GM19438 (cell line): ENCODE data around the gene FBXW8.

Experiments
- ATAC-seq: cut with Tn5 transposase; IDR thresholded peaks from one replicate; pipeline ENCODE4 v1.9.1; 2021; ENCODE audit warnings: low read depth; ENCODE audit not compliant: unreplicated experiment

The FBXW8 gene

DNA sequence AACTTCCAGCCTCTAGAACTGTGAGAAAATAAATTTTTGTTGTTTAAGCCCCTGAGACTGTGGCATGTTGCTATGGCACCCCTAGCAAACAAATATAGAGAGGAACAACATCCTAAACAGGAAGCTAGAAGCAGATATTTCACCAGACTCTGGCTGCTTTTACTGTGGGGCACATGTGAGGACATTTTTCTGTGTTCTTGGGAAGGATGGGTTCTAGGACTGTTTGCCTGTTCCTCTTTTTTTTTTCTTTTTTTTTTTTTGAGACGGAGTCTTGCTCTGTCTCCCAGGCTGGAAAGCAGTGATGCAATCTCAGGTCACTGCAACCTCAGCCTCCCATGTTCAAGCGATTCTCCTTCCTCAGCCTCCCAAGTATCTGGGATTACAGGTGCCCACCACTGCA, 25.3 kb upstream of the FBXW8 start:
- no peak for ATAC-seq

DNA sequence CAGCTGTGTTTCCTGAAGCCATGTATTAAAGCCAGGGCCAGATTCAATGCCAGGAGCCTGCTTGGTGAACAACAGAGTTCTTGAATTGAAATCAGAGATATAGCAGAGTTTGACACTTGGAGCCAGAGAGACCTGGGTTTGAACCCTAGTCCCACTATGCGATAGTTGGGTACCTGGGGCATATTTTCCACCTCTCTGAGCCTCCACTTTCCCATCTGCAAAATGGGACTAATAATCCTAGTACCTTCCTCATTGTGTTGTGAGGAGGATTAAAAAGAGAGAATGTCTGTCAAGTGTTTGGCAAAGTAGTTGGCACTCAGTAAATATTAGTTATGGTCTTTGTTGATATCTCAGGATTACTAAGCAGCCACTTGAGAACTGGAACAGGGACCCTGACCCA, 23.5 kb upstream of the FBXW8 start:
- no peak for ATAC-seq

DNA sequence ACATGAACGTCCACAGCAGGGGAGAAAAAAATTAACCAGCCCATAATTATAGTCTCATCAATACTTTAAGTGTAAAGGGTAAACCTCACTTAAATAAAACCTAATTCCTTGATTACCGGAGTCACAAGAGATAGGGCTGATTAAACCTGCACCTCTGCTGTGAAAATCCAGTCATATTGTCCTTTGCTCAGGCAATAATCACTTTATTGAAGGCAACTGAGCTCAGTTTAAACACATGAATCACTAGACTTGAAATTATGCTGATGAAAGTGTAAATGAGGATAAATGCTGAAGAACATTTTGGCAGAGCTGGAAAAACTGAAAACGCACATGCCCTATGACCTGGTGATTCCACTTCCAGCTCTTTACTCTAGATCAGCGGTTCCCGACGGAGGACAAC, 22.9 kb upstream of the FBXW8 start:
- no peak for ATAC-seq

DNA sequence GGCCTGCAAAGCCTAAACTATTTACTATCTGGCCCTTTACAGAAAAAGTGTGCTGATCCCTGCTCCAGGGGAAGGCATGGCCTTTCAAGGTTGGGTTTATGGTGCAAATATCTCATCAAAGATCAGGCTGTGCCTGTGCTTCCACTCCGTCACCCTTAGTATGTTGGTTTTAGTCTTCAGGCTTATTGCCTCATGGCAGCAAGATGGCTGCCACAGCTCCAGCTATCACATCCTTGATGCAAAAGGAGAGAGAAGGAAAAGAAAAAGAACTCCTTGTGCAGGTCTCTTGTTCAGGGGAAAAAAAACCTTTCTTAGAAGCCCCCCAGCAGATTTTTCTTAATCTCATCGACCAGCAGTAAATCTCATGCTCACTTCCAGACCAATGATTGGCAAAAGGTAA, 20.4 kb upstream of the FBXW8 start:
- ATAC-seq, result no peak

DNA sequence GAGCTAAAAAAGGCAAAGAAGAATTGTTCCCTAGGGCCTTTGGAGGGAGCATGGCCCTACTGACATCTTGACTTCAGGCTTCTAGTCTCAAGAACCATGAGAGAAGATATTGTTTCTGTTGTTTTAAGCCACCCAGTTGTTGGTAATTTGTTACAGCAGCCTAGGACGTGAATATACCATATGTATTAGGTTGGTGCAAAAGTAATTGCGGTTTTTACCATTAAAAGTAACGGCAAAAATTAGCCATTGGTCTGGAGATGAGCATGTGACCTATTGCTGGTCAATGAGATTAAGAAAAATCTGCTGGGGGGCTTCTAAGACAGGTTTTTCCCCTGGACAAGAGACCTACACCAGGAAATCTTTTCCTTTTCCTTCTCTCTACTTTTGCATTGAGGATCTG, 19.7 kb upstream of the FBXW8 start:
- no peak for ATAC-seq

DNA sequence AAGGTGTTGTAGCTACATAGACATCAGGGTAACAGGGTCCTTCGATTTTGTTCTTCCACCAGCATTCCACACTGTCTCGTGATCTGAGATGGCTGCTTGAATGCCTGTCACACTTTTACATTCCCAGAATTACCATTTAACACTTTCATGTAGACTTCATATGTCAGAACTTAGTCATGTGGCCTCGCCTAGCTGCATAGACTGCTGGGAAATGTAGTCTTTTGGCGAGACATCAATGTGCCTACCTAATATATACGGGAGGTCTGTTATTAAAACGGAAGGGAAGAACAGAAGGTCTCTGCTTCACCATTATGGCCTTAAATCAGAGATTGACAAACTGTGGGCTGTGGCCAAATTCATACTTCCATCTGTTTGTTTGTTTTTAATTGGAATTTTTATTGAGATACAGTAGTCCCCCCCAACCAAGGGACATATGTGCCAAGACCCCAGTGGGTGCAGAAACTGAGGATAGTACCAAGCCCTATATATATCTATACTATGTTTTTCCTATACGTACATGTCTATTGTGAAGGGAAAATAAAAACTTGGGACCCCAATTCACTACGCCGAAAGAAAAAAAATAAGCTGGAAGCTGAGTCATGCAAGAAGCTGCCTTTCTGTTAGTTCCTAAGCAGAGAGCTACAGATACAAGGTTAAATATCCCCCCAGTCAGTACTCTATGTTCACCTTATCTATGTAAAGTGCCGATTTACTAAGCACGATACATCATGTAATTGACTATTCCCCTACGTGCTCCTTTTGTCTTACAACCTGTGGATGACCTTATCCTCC, 18.2 kb upstream of the FBXW8 start:
- no peak for ATAC-seq

DNA sequence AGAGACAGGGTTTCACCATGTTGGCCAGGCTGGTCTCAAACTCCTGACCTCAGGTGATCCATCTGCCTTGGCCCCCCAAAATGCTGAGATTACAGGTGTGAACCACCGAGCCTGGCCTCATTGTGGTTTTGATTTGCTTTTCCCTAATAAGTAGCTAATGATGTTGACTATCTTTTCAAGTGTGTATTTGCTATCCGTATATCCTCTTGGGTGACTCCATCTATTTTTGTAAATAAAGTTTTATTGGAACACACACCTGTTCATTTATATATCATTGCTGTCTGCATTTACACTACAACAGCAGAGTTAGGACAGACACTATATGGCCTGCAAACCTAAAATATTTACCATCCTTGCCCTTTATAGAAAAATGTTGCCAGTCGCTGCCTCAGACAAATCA, 15.8 kb upstream of the FBXW8 start:
- ATAC-seq, result no peak

DNA sequence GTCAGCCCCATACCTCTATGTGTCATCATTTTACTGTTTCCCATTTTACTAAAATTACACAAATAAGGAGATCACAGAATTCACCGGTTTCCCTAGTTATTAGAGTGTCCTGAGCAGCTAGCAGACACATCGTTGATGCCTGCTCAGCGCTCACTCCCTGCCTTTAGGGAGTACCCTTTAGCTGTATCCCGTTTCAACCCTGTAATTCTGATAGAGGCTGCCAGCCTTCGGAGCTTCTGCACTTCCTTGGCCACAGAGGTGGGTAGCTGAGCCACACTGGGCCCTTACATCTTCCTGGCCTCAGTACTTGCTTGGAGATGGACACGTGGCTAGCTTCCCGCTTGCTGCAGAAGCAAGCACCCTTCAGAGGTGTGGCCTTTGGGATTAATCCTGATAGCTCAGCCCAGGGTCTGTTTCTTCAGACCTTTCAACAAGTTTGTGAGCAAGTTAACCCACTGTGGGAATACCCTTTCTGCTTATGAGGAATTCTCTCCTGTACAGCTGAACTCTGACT, 14.3 kb upstream of the FBXW8 start:
- ATAC-seq, result no peak

DNA sequence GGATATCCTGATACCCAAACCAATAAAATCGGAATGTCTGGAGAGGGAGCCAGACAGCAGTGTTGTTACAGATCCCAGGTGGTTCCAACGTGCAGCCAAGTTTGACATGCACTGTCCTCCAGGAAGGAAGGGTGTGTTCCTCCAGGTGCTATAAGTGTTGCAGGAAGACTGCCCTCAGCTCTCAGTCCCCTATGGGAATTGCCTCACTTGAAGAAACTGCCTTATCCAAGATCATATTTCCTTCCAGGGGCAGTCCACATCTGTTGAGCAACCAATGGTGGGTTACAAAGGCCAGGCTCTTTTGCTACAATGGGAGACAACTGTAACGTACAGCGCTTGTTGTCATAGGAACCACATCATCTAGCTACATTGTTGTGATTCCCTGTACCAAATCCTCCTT, 13.3 kb upstream of the FBXW8 start:
- no peak for ATAC-seq

DNA sequence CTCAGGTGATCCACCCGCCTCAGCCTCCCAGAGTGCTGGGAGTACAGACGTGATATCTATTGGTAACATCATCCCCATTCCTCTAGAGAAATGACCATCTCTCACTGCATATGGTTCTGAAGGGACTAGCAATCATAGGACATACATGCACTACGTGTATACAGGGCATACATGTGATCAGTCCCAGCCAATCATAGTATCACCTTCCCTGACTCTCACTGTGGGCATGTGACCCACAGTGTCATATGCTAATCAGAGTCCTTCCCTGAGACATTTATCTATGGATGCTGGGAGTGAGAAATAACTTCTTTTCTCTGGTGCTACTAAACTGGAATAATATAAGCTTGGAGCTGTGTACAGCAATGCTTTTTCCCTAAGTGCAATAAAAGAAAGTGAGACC, 12.1 kb upstream of the FBXW8 start:
- ATAC-seq, result no peak

DNA sequence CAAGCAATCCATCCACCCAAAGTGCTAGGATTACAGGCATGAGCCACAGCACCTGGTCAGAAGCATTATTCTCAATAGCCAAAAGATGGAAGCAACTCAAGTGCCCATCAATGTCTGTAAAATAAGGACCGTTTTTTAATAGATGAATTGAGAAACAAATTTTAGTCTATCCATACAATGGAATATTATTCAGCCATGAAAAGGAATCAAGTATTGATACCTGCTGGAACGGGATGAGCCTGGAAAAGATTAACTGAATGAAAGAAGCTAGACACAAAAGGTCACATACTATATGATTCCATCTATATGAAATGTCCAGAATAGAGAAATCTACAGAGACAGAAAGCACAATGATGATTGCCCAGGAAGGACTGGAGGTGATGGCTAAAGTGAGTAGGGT, 9.1 kb upstream of the FBXW8 start:
- no peak for ATAC-seq

DNA sequence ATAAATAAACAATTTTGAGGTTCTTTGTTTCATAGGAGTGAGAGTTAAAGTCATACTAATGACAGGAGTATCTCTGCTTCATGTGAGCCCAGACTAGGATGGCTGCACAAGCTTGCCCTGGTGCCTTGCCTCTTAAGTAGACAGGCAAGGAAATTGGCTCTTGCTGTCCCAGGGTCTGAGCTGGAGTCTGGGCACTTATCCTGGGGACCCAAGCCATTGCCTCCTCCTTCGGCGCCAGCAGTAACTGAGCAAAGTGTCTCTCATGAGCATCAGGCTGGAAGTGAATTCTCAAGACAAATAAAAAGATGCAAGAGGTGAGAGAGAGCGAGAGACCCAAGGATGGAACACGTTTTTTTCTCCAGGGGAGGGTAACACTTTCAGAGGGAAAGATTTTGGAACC, 6.9 kb upstream of the FBXW8 start:
- no peak for ATAC-seq

DNA sequence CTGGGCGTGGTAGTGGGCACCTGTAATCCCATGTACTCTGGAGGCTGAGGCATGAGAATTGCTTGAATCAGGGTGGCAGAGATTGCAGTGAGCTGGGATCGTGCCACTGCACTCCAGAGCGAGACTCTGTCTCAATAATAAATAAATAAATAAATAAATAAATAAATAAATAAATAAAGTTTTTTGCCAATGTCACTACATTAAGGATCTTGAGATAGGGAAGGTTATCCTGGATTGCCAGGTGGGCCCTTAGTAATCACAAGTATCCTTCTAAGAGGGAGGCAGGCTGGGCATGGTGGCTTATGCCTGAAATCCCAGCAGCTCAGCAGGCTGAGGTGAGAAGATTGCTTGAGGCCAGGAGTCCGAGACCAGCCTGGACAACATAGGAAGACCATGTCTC, 4.5 kb upstream of the FBXW8 start:
- no peak for ATAC-seq

DNA sequence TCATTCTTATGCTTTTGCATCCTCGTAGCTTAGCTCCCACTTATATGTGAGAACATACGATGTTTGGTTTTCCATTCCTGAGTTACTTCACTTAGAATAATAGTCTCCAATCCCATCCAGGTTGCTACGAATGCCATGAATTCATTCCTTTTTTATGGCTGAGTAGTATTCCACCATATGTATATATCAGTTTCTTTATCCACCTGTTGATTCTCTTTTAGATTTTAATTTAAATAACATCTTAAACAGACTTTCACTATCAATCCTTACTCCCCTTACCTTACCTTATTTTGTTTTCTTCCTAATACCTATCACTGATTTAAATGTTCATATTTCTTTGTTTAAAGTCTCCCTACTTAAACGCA, 488 bp upstream of the FBXW8 start:
- no peak for ATAC-seq

DNA sequence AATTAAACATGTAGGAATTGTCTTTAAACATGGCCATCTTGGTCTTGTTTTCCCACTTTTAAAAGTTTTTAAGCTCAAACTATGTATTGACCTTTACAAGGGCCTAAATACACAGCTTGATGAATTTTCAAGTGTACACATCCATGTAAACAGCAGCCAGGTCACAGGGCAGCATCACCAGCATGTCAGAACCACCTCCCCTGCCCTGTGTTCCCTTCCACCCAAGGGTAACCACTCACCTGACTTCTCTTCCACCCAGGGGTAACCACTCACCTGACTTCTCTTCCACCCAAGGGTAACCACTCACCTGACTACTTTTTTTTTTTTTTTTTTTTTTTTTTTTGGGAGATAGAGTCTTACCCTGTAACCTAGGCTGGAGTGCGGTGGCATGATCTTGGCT, 4.6 kb downstream of the FBXW8 start:
- ATAC-seq, result no peak

DNA sequence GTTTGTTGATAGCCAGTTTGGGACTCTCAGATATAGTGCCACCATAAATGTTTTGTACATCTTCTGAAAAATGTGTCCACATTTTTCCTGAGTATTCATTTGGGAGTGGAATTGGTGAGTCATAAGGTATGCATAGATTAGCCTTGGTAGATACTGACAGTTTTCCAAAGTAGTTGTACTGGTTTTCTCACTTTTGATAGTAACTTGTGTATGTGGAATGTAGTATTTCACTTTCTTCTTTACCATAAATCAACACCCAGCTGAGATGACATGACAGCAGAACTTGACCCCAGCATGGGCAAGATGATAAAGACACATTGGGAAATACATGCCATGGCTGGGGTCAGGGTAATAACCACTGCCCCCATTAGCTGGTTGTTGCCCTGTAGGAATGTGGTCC, 5.4 kb downstream of the FBXW8 start:
- no peak for ATAC-seq

DNA sequence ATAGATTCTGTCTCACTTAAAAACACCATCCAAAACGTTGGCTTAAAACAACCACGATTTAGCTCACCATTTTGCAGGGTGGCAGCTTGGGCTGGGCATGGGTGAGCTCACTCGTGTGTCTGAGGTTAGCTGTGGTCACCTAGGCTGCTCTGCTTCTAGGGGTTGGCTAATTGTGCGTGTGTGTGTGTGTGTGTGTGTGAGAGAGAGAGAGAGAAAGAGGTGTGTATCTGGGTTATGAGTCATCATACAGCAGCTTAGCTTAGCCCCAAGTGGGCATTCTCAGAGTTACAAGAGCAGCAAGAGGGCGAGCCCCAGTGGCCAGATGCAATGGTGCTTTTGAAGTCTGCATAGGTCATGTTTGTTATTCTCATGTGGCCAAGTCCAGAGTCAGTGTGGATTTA, 6.0 kb downstream of the FBXW8 start:
- no peak for ATAC-seq

DNA sequence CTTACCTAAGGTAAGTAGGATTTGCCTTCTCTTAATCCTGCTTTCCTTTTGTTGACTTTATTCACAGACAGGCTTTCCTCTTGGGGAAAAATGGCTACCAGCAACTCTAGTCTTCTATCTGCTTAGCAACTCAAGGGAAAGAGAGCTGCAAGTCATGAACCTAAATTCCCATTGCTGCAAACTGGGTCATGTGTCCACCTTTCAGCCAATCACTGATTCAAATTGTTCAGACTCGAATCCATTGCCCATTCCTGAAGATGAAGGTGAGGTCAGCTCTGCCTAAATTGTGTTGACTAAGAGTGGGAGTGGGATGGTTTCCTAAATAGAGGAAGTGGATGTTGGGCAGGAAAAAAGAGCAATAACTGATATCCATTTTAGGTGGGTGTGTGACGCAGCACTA, 7.7 kb downstream of the FBXW8 start:
- ATAC-seq, result no peak

DNA sequence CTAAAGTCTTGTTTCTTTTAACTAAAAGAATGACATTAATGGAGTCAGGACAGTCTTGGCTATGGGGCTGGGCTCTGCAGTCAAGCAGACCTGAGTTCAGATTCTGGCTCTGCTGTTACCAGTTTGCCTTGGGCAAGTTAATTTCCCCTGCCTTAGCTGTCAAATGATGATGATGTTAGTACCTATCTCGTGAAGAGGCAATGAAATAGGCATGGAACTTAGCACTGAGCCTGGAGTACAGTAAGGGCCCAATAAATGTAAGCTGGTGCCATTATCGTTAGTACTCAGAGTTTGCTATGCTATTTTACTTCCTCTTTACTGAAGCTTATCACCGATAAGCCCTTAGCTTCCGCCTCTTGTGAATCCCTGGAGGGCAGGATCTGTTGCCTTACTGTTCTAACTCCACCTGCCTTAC, 8.5 kb downstream of the FBXW8 start:
- no peak for ATAC-seq

DNA sequence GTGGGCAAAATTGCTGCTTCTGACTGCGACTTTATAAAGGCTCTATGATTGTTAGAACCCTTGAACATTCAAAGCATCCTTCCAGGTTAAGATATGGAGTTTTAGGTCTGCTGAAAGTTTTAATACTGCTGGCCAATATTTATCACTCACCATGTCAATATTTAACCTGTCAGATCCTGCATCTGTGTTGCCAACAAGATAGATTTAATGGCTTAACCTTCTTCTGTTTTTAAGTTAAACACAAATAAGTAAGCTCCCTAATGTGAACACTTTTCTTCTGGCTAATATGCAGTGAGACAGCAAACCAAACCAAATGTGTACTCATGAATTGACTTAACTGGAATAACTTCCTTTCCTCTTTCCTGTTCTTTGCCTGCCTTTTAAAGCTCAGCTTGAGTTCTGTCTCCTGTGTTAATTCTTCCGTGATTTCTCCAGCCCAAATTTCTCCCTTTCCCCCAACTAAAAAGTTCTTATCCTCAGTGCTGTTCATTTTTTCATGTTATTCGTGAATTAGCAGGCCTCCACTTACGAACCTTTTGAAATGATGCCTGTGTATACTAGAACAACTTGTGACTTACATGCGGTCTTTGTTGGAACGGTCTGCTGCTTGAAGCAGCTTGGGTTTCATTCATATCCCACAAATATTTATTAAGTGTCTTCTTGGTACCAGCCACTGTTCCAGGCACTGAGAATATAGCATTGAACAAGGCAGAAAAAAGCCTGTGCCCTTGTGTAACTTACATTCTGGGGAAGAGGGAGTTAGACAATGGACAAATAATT, 9.1 kb downstream of the FBXW8 start:
- no peak for ATAC-seq

DNA sequence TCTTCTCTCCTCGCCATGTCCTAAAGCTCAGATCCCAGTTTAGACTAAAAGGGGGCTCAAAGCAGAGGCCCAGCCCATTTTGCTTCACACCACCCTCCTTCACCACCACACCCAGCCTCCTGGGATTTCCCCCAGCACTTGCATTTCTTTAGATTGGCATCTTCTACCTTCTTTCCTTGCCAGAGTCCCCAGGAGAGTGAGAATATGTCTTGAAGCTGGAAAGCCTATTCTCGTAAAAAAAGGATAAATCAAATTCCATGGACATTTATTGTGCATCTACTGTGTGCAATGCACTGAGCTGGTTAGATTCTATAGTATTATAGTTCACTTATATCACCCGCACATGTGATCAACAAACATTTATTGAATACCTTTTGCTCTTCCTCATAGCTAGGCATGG, 10.2 kb downstream of the FBXW8 start:
- no peak for ATAC-seq
